Measurements from ENCODE around the gene PROZ. TPM values are rescaled to one million over a fixed set of nuclear protein-coding genes. Genes with fewer than 3 reads are reported as not detected.
"Not testable (repeated sequence)": the region's sequence is repeated elsewhere in the genome, so short reads cannot be mapped to it uniquely, and the experiment has no call there.

PROZ gene
- polyA plus RNA-seq, 4 donors = 0.86 to 3.9 (median 2.4) TPM

GRCh38 chr13:113153810-113154748, 4.4 kb upstream of the PROZ start:
- DNase-seq (ENCODE audit: low read depth in 4 of 4, low spot score in 2 of 4) = no peak

GRCh38 chr13:113155201-113155600, 3.2 kb upstream of the PROZ start:
- no peak for DNase-seq (ENCODE audit: low read depth in 4 of 4, low spot score in 2 of 4)

GRCh38 chr13:113155982-113156655, 2.3 kb upstream of the PROZ start:
- DNase-seq (ENCODE audit: low read depth in 4 of 4, low spot score in 2 of 4) = no peak

- DNase-seq (ENCODE audit: low read depth in 4 of 4, low spot score in 2 of 4) = no peak
These were observed 1.1 kb upstream of the PROZ start for GRCh38 chr13:113157206-113157928.

- no peak for DNase-seq (ENCODE audit: low read depth in 4 of 4, low spot score in 2 of 4)
These were observed 498 bp downstream of the PROZ start for GRCh38 chr13:113158946-113159345.

- no peak for DNase-seq (ENCODE audit: low read depth in 4 of 4, low spot score in 2 of 4)
These were observed 1.3 kb downstream of the PROZ start for GRCh38 chr13:113159701-113160100.

GRCh38 chr13:113160983-113161382, 2.5 kb downstream of the PROZ start:
- no peak for DNase-seq (ENCODE audit: low read depth in 4 of 4, low spot score in 2 of 4)

- DNase-seq (ENCODE audit: low read depth in 4 of 4, low spot score in 2 of 4) = no peak
These were observed 3.0 kb downstream of the PROZ start for GRCh38 chr13:113161433-113161832.

- not testable (repeated sequence) for DNase-seq (ENCODE audit: low read depth in 4 of 4, low spot score in 2 of 4)
These were observed 3.5 kb downstream of the PROZ start for GRCh38 chr13:113161975-113162374.

- no peak for DNase-seq (ENCODE audit: low read depth in 4 of 4, low spot score in 2 of 4)
These were observed 4.6 kb downstream of the PROZ start for GRCh38 chr13:113162783-113163685.

- DNase-seq (ENCODE audit: low read depth in 4 of 4, low spot score in 2 of 4) = no peak
These were observed 6.0 kb downstream of the PROZ start for GRCh38 chr13:113164492-113164891.

GRCh38 chr13:113166266-113166665, 7.8 kb downstream of the PROZ start:
- DNase-seq (ENCODE audit: low read depth in 4 of 4, low spot score in 2 of 4) = no peak

GRCh38 chr13:113166681-113167080, 8.2 kb downstream of the PROZ start:
- DNase-seq (ENCODE audit: low read depth in 4 of 4, low spot score in 2 of 4) = no peak

GRCh38 chr13:113167155-113167554, 8.7 kb downstream of the PROZ start:
- DNase-seq (ENCODE audit: low read depth in 4 of 4, low spot score in 2 of 4) = no peak

GRCh38 chr13:113167575-113167974, 9.1 kb downstream of the PROZ start:
- DNase-seq (ENCODE audit: low read depth in 4 of 4, low spot score in 2 of 4) = no peak

GRCh38 chr13:113168211-113168610, 9.8 kb downstream of the PROZ start:
- DNase-seq (ENCODE audit: low read depth in 4 of 4, low spot score in 2 of 4) = no peak

- DNase-seq (ENCODE audit: low read depth in 4 of 4, low spot score in 2 of 4) = no peak
These were observed 11.1 kb downstream of the PROZ start for GRCh38 chr13:113169277-113170272.

- no peak for DNase-seq (ENCODE audit: low read depth in 4 of 4, low spot score in 2 of 4)
These were observed 12.1 kb downstream of the PROZ start for GRCh38 chr13:113170511-113170910.
